ENCODE measurements around the gene IL1R2.

GRCh38 chr2:102076512-102076911, 84.8 kb downstream of the IL1R2 start:
- no peak for TF ChIP-seq CTCF (IDR thresholded peaks at IDR 0.05; ENCODE audit: insufficient read depth, low read length)
- no peak for TF ChIP-seq POLR2AphosphoS5 (IDR thresholded peaks at IDR 0.05; ENCODE audit: low read depth)

Data from HL-60 (cell line).